HCT116 (cell line): ENCODE results near the gene GALNT7.

ENCODE experiments used
- ATF3 ChIP-seq: IDR thresholded peaks from 2 replicates; pipeline ENCODE4 v1.6.1; 2012
- CEBPB ChIP-seq: IDR thresholded peaks from 2 replicates; pipeline ENCODE4 v1.6.1; 2012; ENCODE audit warnings: low read depth
- CTCF ChIP-seq, 3 experiments: fragments of 200-600 bp in 1 of 3; sonication (generic) in 1 of 3; IDR thresholded peaks in 2 of 3; conservative IDR thresholded peaks in 1 of 3; 2 replicates each; pipeline ENCODE4 v1.5.1; 2012 to 2017; ENCODE audit warnings: low read depth in 2 of 3, low read length in 2 of 3, antibody characterized with exemption in 1 of 3, borderline replicate concordance in 1 of 3, control low read depth in 1 of 3, mild to moderate bottlenecking in 1 of 3, mixed read lengths in 1 of 3, mixed run types in 1 of 3, moderate library complexity in 1 of 3; ENCODE audit not compliant: insufficient read depth in 1 of 3
- EZH2 ChIP-seq: fragments of 200-600 bp; sonication (generic); IDR thresholded peaks from 2 replicates; pipeline ENCODE4 v1.6.1; 2017; ENCODE audit warnings: antibody characterized with exemption, mixed run types
- FOSL1 ChIP-seq: IDR thresholded peaks from 2 replicates; pipeline ENCODE4 v1.6.1; 2012; ENCODE audit warnings: low read depth
- POLR2A ChIP-seq: IDR thresholded peaks from 2 replicates; pipeline ENCODE4 v1.7.0; 2011; ENCODE audit warnings: borderline replicate concordance; ENCODE audit not compliant: insufficient read depth, insufficient read length; ENCODE audit errors: extremely low read depth
- POLR2AphosphoS5 ChIP-seq: IDR thresholded peaks from 2 replicates; pipeline ENCODE4 v1.6.1; 2011; ENCODE audit warnings: mild to moderate bottlenecking, low read depth, low read length, moderate library complexity
- RAD21 ChIP-seq: IDR thresholded peaks from 2 replicates; pipeline ENCODE4 v1.6.1; 2012; ENCODE audit warnings: low read depth, mild to moderate bottlenecking
- SP1 ChIP-seq: IDR thresholded peaks from 2 replicates; pipeline ENCODE4 v1.6.1; 2012; ENCODE audit warnings: low read depth
- TCF7L2 ChIP-seq: IDR thresholded peaks from 2 replicates; pipeline ENCODE4 v1.7.0; 2011; ENCODE audit warnings: borderline replicate concordance, inconsistent platforms; ENCODE audit not compliant: insufficient read depth, insufficient read length; ENCODE audit errors: extremely low read depth

GRCh38 chr4:173272996-173273395 lies 104.4 kb downstream of the GALNT7 start:
- no peak for TF ChIP-seq SP1
- no peak for TF ChIP-seq CTCF (IDR thresholded peaks at IDR 0.05 in 2 of 3, conservative IDR thresholded peaks at IDR 0.05 in 1 of 3; ENCODE audit: borderline replicate concordance in 1 of 3, insufficient read depth in 1 of 3, low read depth in 2 of 3, low read length in 2 of 3)
- no peak for TF ChIP-seq CEBPB
- no peak for TF ChIP-seq EZH2
- no peak for TF ChIP-seq POLR2A
- no peak for TF ChIP-seq POLR2AphosphoS5
- no peak for TF ChIP-seq TCF7L2
- TF ChIP-seq FOSL1: no peak
- TF ChIP-seq RAD21: no peak
- no peak for TF ChIP-seq ATF3
